SK-N-SH (cell line): ENCODE results near the gene GPR85. TPM values are rescaled to one million over a fixed set of nuclear protein-coding genes. Genes with fewer than 3 reads are reported as not detected.

Experiments used
- CTCF ChIA-PET: fragments of 300-600, 350-600 bp; formaldehyde crosslinking; extraction: SDS; loops from one replicate; lab custom pipeline; 2021; lab: Yijun Ruan, JAX
- POLR2A ChIA-PET: fragments of 350-600 bp; sonication (Branson Sonifier 250); formaldehyde crosslinking; extraction: SDS; loops from one replicate; lab custom pipeline; 2020; ENCODE audit warnings: antibody characterized with exemption, inconsistent platforms; lab: Yijun Ruan, JAX
- DNase-seq: peaks from one replicate; pipeline ENCODE4 v3.0.0; 2012
- H2AFZ ChIP-seq: fragments of 200-600 bp; sonication (generic); 2 replicates; pipeline ENCODE4 v1.8.1; 2016; ENCODE audit warnings: antibody characterized with exemption, mild to moderate bottlenecking, low read depth
- H3F3A ChIP-seq: fragments of 200-600 bp; sonication (generic); replicated peaks from 2 replicates; pipeline ENCODE3; 2016; ENCODE audit warnings: antibody characterized with exemption, mild to moderate bottlenecking; ENCODE audit not compliant: insufficient read depth
- H3K27ac ChIP-seq, 2 experiments: fragments of 200-500 bp in 1 of 2; fragments of 200-600 bp in 1 of 2; sonication (Bioruptor generic) in 1 of 2; sonication (generic), shearing (Covaris generic) in 1 of 2; 2 replicates each; pipeline versions ENCODE4 v1.5.1 to v1.6.1; 2014 to 2016; ENCODE audit warnings: low read depth in 2 of 2, inconsistent platforms in 1 of 2, low read length in 1 of 2, mild to moderate bottlenecking in 1 of 2, mixed read lengths in 1 of 2
- H3K27me3 ChIP-seq: fragments of 200-600 bp; sonication (generic), shearing (Covaris generic); 2 replicates; pipeline ENCODE4 v1.6.1; 2016; ENCODE audit warnings: mixed run types; ENCODE audit not compliant: insufficient read depth
- H3K36me3 ChIP-seq, 2 experiments: fragments of 200-500 bp in 1 of 2; fragments of 200-600 bp in 1 of 2; sonication (Bioruptor generic) in 1 of 2; sonication (generic) in 1 of 2; replicated peaks in 1 of 2; 2 replicates each; pipeline versions ENCODE3 to v1.5.1; 2014 to 2016; ENCODE audit warnings: low read length in 1 of 2, mild to moderate bottlenecking in 1 of 2; ENCODE audit not compliant: insufficient read depth in 2 of 2, control insufficient read depth in 1 of 2
- H3K4me1 ChIP-seq, 2 experiments: fragments of 200-500 bp in 1 of 2; fragments of 200-600 bp in 1 of 2; sonication (Bioruptor generic) in 1 of 2; sonication (generic), shearing (Covaris generic) in 1 of 2; 2 replicates each; pipeline versions ENCODE4 v1.5.1 to v1.6.1; 2014 to 2016; ENCODE audit warnings: low read depth in 1 of 2, low read length in 1 of 2, mixed run types in 1 of 2; ENCODE audit not compliant: insufficient read depth in 2 of 2, control insufficient read depth in 1 of 2
- H3K4me2 ChIP-seq: fragments of 200-600 bp; sonication (generic), shearing (Covaris generic); 2 replicates; pipeline ENCODE4 v1.6.1; 2017; ENCODE audit warnings: mixed run types
- H3K4me3 ChIP-seq, 2 experiments: fragments of 200-500 bp in 1 of 2; fragments of 200-600 bp in 1 of 2; sonication (Bioruptor generic) in 1 of 2; sonication (generic), shearing (Covaris generic) in 1 of 2; 2 replicates each; pipeline versions ENCODE4 v1.5.1 to v1.8.1; 2014 to 2016; ENCODE audit warnings: low read depth in 2 of 2, inconsistent platforms in 1 of 2, low read length in 1 of 2, mild to moderate bottlenecking in 1 of 2, mixed read lengths in 1 of 2, moderate library complexity in 1 of 2
- H3K79me2 ChIP-seq: fragments of 200-600 bp; sonication (generic); 2 replicates; pipeline ENCODE4 v1.8.1; 2017; ENCODE audit warnings: mild to moderate bottlenecking; ENCODE audit not compliant: insufficient read depth
- H3K9ac ChIP-seq: fragments of 200-600 bp; sonication (generic); 2 replicates; pipeline ENCODE4 v1.6.1; 2017; ENCODE audit warnings: mixed run types
- H3K9me2 ChIP-seq: fragments of 200-600 bp; sonication (generic); 2 replicates; pipeline ENCODE4 v1.6.1; 2017; ENCODE audit warnings: mixed run types
- H3K9me3 ChIP-seq: fragments of 200-600 bp; sonication (generic); 2 replicates; pipeline ENCODE4 v1.6.1; 2017; ENCODE audit warnings: mixed run types, mild to moderate bottlenecking, moderate library complexity
- H4K20me1 ChIP-seq: fragments of 200-600 bp; sonication (generic); 2 replicates; pipeline ENCODE4 v1.6.1; 2017; ENCODE audit warnings: mild to moderate bottlenecking, mixed run types; ENCODE audit not compliant: insufficient read depth
- CHD2 ChIP-seq: fragments of 150-350 bp; IDR thresholded peaks from 2 replicates; pipeline ENCODE4 v1.6.1; 2018; ENCODE audit warnings: low read length; ENCODE audit not compliant: partially characterized antibody
- CTCF ChIP-seq: fragments of 200-600 bp; sonication (generic); IDR thresholded peaks from 2 replicates; pipeline ENCODE4 v1.6.1; 2017; ENCODE audit warnings: antibody characterized with exemption, mild to moderate bottlenecking, moderate library complexity
- ELF1 ChIP-seq: IDR thresholded peaks from 2 replicates; pipeline ENCODE4 v1.4.0; 2012
- EP300 ChIP-seq, 2 experiments: IDR thresholded peaks; 2 replicates each; pipeline versions ENCODE4 v1.4.0 to v1.6.1; 2012; ENCODE audit warnings: borderline replicate concordance in 1 of 2, low read depth in 1 of 2, low read length in 1 of 2
- FOSL2 ChIP-seq: IDR thresholded peaks from 2 replicates; pipeline ENCODE4 v1.4.0; 2012; ENCODE audit warnings: low read depth, mild to moderate bottlenecking, moderate library complexity, borderline replicate concordance
- FOXJ3 ChIP-seq: sonication (generic); formaldehyde crosslinking; IDR thresholded peaks from 2 replicates; pipeline ENCODE4 v1.5.1; 2020; ENCODE audit warnings: mild to moderate bottlenecking, missing genetic modification reagents
- FOXM1 ChIP-seq: IDR thresholded peaks from 2 replicates; pipeline ENCODE4 v1.4.0; 2012; ENCODE audit warnings: low read depth, mild to moderate bottlenecking
- GATA2 ChIP-seq: sonication (generic); formaldehyde crosslinking; IDR thresholded peaks from 2 replicates; pipeline ENCODE4 v1.5.0; 2020; ENCODE audit warnings: mild to moderate bottlenecking, missing genetic modification reagents
- IRF3 ChIP-seq: fragments of 150-350 bp; IDR thresholded peaks from 2 replicates; pipeline ENCODE4 v1.6.1; 2016; ENCODE audit warnings: mild to moderate bottlenecking, low read depth, low read length
- JUND ChIP-seq: IDR thresholded peaks from 2 replicates; pipeline ENCODE4 v1.4.0; 2012
- MAX ChIP-seq: IDR thresholded peaks from 2 replicates; pipeline ENCODE4 v1.4.0; 2012; ENCODE audit warnings: low read depth
- MXI1 ChIP-seq: IDR thresholded peaks from 2 replicates; pipeline ENCODE4 v1.6.1; 2012; ENCODE audit warnings: mild to moderate bottlenecking, low read depth, low read length, improper control_type of control experiment
- NFIC ChIP-seq: IDR thresholded peaks from 2 replicates; pipeline ENCODE4 v1.4.0; 2012; ENCODE audit warnings: borderline replicate concordance
- NRF1 ChIP-seq: IDR thresholded peaks from 2 replicates; pipeline ENCODE4 v1.6.1; 2012; ENCODE audit warnings: low read depth, mild to moderate bottlenecking, low read length
- PBX3 ChIP-seq: IDR thresholded peaks from 2 replicates; pipeline ENCODE4; 2012
- POLR2AphosphoS5 ChIP-seq: IDR thresholded peaks from 2 replicates; pipeline ENCODE4 v1.6.1; 2012; ENCODE audit warnings: low read depth, low read length
- RAD21 ChIP-seq: IDR thresholded peaks from 2 replicates; pipeline ENCODE4 v1.6.1; 2012; ENCODE audit warnings: mild to moderate bottlenecking, low read length
- RCOR1 ChIP-seq: fragments of 150-350 bp; IDR thresholded peaks from 2 replicates; pipeline ENCODE4 v1.6.1; 2017; ENCODE audit warnings: antibody characterized with exemption, low read length
- RFX5 ChIP-seq: IDR thresholded peaks from 2 replicates; pipeline ENCODE4 v1.6.1; 2012; ENCODE audit warnings: mild to moderate bottlenecking, improper control_type of control experiment, low read length
- RXRA ChIP-seq: IDR thresholded peaks from 2 replicates; pipeline ENCODE4 v1.4.0; 2012; ENCODE audit warnings: low read depth, mild to moderate bottlenecking, borderline replicate concordance
- SIN3A ChIP-seq: IDR thresholded peaks from 2 replicates; pipeline ENCODE4 v1.6.1; 2012; ENCODE audit warnings: low read depth, mild to moderate bottlenecking, low read length, moderate library complexity, borderline replicate concordance
- TAF1 ChIP-seq: IDR thresholded peaks from 2 replicates; pipeline ENCODE4 v1.6.1; 2012; ENCODE audit warnings: low read depth, mild to moderate bottlenecking, low read length, moderate library complexity, borderline replicate concordance
- TCF12 ChIP-seq: IDR thresholded peaks from 2 replicates; pipeline ENCODE4 v1.4.0; 2012
- USF1 ChIP-seq: IDR thresholded peaks from 2 replicates; pipeline ENCODE4 v1.4.0; 2012; ENCODE audit warnings: low read depth, borderline replicate concordance
- USF2 ChIP-seq: fragments of 150-350 bp; IDR thresholded peaks from 2 replicates; pipeline ENCODE4 v1.6.1; 2017; ENCODE audit warnings: antibody characterized with exemption, low read length, low read depth, borderline replicate concordance
- YY1 ChIP-seq: IDR thresholded peaks from 2 replicates; pipeline ENCODE4 v1.4.0; 2012; ENCODE audit warnings: low read depth, mild to moderate bottlenecking
- ZBTB33 ChIP-seq: IDR thresholded peaks from 2 replicates; pipeline ENCODE4 v1.4.0; 2012; ENCODE audit warnings: low read depth, borderline replicate concordance
- WGBS: methylation state at CpG from one replicate; pipeline ENCODE4 v1.1.6; 2017; ENCODE audit warnings: low lambda C conversion rate; 5-methylcytosine and 5-hydroxymethylcytosine counted together
- polyA plus RNA-seq, 3 experiments: library from polyadenylated mRNA; depleted of rRNA; stranded (reverse); fragments of >200 nt; gene quantifications; 2 replicates each; pipeline ENCODE4 v1.2.3, GENCODE V29; 2012

Gene GPR85
- polyA plus RNA-seq, 1 of the 3 experiments (the other 2 are of a cell fraction), result 2.9 TPM

- no peak overlapping the region for H3K4me2 ChIP-seq
- peaks cover 7% of the 10 kb centered on the region for H3K79me2 ChIP-seq
- H3K4me1 ChIP-seq, result peaks cover 7 to 24% of the 10 kb centered on the region in 2 experiments; a peak in 3 of 4 replicates
- peak; percentile 36 for DNase-seq
- H3F3A ChIP-seq, result no peaks in the 10 kb centered on the region
- no peaks in the 10 kb centered on the region for H3K9me3 ChIP-seq
- H3K9ac ChIP-seq, result no peak overlapping the region
- ChIA-PET POLR2A (no interaction called here), CTCF (interaction anchor here (0.6 to 1.5 kb wide), 6 partner anchors 10 to 168 kb away, joined by 3 to 6 read pairs (median 4); no protein-coding TSS in a partner anchor)
- H3K36me3 ChIP-seq, result peaks cover 13 to 16% of the 10 kb centered on the region in 2 experiments
- peak overlapping the region in 1 of 2 experiments; percentile 80; a peak in 2 of 4 replicates for H3K27ac ChIP-seq
- H4K20me1 ChIP-seq, result no peaks in the 10 kb centered on the region
- no peak overlapping the region for H3K4me3 ChIP-seq
- WGBS, result 21% methylated on average over 1 of the region's 1 CpG
- H3K27me3 ChIP-seq, result no peaks in the 10 kb centered on the region
- H2AFZ ChIP-seq, result peak overlapping the region; percentile 62; the same call in 1 of the 2 replicates
- H3K9me2 ChIP-seq, result no peaks in the 10 kb centered on the region
- TF ChIP-seq PBX3, result peak; percentile 94
- no peak for TF ChIP-seq FOXJ3
- TF ChIP-seq RFX5, result no peak
- TF ChIP-seq GATA2, result peak; percentile 23; the same call in 1 of the 2 replicates
- peak; percentile 83; the same call in 1 of the 2 replicates for TF ChIP-seq FOSL2
- 0 out of 2 replicates have a peak, but pooled peaks have one; percentile 27 for TF ChIP-seq ELF1
- peak; percentile 80 to 87 for TF ChIP-seq EP300 (IDR thresholded peaks at IDR 0.05; ENCODE audit: borderline replicate concordance in 1 of 2, low read depth in 1 of 2, low read length in 1 of 2)
- TF ChIP-seq SIN3A, result 0 out of 2 replicates have a peak, but pooled peaks have one; percentile 43
- TF ChIP-seq RCOR1, result peak; percentile 70; the same call in 1 of the 2 replicates
- no peak for TF ChIP-seq TAF1
- TF ChIP-seq RAD21, result no peak
- no peak for TF ChIP-seq USF2
- TF ChIP-seq CTCF, result no peak
- TF ChIP-seq ZBTB33, result no peak
- peak; percentile 86 for TF ChIP-seq POLR2AphosphoS5
- no peak for TF ChIP-seq MXI1
- TF ChIP-seq NRF1, result no peak
- peak; percentile 64 for TF ChIP-seq NFIC
- TF ChIP-seq USF1, result 0 out of 2 replicates have a peak, but pooled peaks have one; percentile 5
- peak; percentile 98 for TF ChIP-seq TCF12
- no peak; the same call in 1 of the 2 replicates for TF ChIP-seq FOXM1
- TF ChIP-seq CHD2, result peak; percentile 36
- TF ChIP-seq MAX, result no peak; the same call in 1 of the 2 replicates
- peak; percentile 83 for TF ChIP-seq JUND
- TF ChIP-seq IRF3, result no peak
- TF ChIP-seq RXRA, result 0 out of 2 replicates have a peak, but pooled peaks have one; percentile 25
- TF ChIP-seq YY1, result no peak
Measured at GRCh38 chr7:113120647-113121046, 34.0 kb upstream of the GPR85 start.
